Progenitor cell of endocrine pancreas (in vitro differentiated cells): ENCODE data around the gene DMPK. TPM values are rescaled to one million over a fixed set of nuclear protein-coding genes. Genes with fewer than 3 reads are reported as not detected.

Experiments
- DNase-seq: peaks from one replicate; pipeline ENCODE4 v3.0.0; 2021; ENCODE audit warnings: low spot score; ENCODE audit not compliant: unreplicated experiment
- H3K27ac Mint-ChIP-seq: 2 replicates; pipeline ENCODE4 v1.8.0; 2021; ENCODE audit warnings: mild to moderate bottlenecking, moderate library complexity, mixed read lengths
- H3K27me3 Mint-ChIP-seq: 2 replicates; pipeline ENCODE4 v1.8.0; 2021; ENCODE audit warnings: mixed read lengths
- H3K36me3 Mint-ChIP-seq: 2 replicates; pipeline ENCODE4 v1.8.0; 2022; ENCODE audit warnings: mixed read lengths; ENCODE audit not compliant: insufficient read depth
- H3K4me1 Mint-ChIP-seq: 2 replicates; pipeline ENCODE4 v1.8.0; 2021; ENCODE audit warnings: low read depth, mixed read lengths
- H3K4me3 Mint-ChIP-seq: 2 replicates; pipeline ENCODE4 v1.8.0; 2021; ENCODE audit warnings: low read depth, mild to moderate bottlenecking, moderate library complexity, mixed read lengths
- H3K9me3 Mint-ChIP-seq: 2 replicates; pipeline ENCODE4 v1.8.0; 2021; ENCODE audit warnings: low read depth, mixed read lengths
- CTCF ChIP-seq: fragments of 200-600 bp; sonication (generic); IDR thresholded peaks from one replicate; pipeline ENCODE4 v1.5.0; 2021; ENCODE audit warnings: antibody characterized with exemption, mild to moderate bottlenecking; ENCODE audit not compliant: unreplicated experiment
- total RNA-seq: library from RNA; stranded (reverse); gene quantifications from 2 replicates; pipeline ENCODE4 v1.2.1, GENCODE V29; 2021

Gene DMPK
- total RNA-seq, 1 donor from 2014 or later, result 122 TPM

DNA sequence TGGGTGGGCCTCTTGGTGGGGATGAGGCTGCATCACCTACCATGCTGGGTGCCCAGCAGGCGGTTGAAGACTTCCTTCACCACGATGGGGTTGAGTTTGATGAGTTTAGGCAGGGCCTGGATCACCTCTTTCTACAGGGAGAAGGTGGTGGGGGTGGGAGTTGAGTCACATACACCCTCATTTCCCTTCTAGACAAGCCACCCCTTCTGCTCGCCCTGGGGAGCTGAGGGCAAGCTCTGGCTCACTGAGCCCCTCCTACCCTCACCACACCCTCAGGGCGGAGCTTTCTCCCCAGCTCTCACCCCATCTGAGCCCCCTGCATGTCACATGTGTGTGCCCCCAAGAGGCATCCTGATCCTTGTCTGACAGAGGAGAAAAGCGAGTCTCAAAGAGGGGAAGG is 40.4 kb upstream of the DMPK start:
- Mint-ChIP-seq H3K27me3 (no peaks in the 10 kb centered on the region), H3K9me3 (no peaks in the 10 kb centered on the region), H3K4me3 (no peak overlapping the region), H3K27ac (no peak overlapping the region), H3K4me1 (no peaks in the 10 kb centered on the region), H3K36me3 (peaks cover 11% of the 10 kb centered on the region)
- no peak for DNase-seq
- no peak for TF ChIP-seq CTCF

GRCh38 chr19:45821570-45821969 is 39.3 kb upstream of the DMPK start:
- H3K27me3 Mint-ChIP-seq, result no peaks in the 10 kb centered on the region

GRCh38 chr19:45821103-45821521 is 38.8 kb upstream of the DMPK start:
- no peak for DNase-seq
- H3K27ac Mint-ChIP-seq, result no peak overlapping the region
- peaks cover 2% of the 10 kb centered on the region for H3K4me1 Mint-ChIP-seq
- H3K4me3 Mint-ChIP-seq, result no peak overlapping the region
- H3K9me3 Mint-ChIP-seq, result no peaks in the 10 kb centered on the region
- H3K36me3 Mint-ChIP-seq, result peaks cover 8% of the 10 kb centered on the region
- no peaks in the 10 kb centered on the region for H3K27me3 Mint-ChIP-seq
- TF ChIP-seq CTCF, result no peak

More at GRCh38 chr19:45821570-45821969, 39.3 kb upstream of the DMPK start:
- Mint-ChIP-seq H3K4me1 (peaks cover 2% of the 10 kb centered on the region), H3K36me3 (peaks cover 8% of the 10 kb centered on the region), H3K4me3 (no peak overlapping the region), H3K9me3 (no peaks in the 10 kb centered on the region), H3K27ac (no peak overlapping the region)
- DNase-seq, result no peak
- TF ChIP-seq CTCF, result no peak

- Mint-ChIP-seq H3K36me3 (peaks cover 6% of the 10 kb centered on the region), H3K27ac (no peak overlapping the region), H3K4me3 (no peak overlapping the region), H3K9me3 (no peaks in the 10 kb centered on the region), H3K27me3 (no peaks in the 10 kb centered on the region), H3K4me1 (peaks cover 2% of the 10 kb centered on the region)
- no peak for TF ChIP-seq CTCF
- DNase-seq, result no peak
Measured at GRCh38 chr19:45820413-45821102, 38.3 kb upstream of the DMPK start.

- H3K27ac Mint-ChIP-seq, result no peak overlapping the region
- peaks cover 2% of the 10 kb centered on the region for H3K4me1 Mint-ChIP-seq
- H3K4me3 Mint-ChIP-seq, result no peak overlapping the region
- no peaks in the 10 kb centered on the region for H3K9me3 Mint-ChIP-seq
- no peaks in the 10 kb centered on the region for H3K27me3 Mint-ChIP-seq
- H3K36me3 Mint-ChIP-seq, result peaks cover 6% of the 10 kb centered on the region
- no peak for DNase-seq
- TF ChIP-seq CTCF, result no peak
Measured at GRCh38 chr19:45819769-45820168, 37.5 kb upstream of the DMPK start.
